Measurements from ENCODE around the gene KCNK3.

GRCh38 chr2:26724784-26725520, 32.4 kb downstream of the KCNK3 start:
- TF ChIP-seq, protein P1, sequence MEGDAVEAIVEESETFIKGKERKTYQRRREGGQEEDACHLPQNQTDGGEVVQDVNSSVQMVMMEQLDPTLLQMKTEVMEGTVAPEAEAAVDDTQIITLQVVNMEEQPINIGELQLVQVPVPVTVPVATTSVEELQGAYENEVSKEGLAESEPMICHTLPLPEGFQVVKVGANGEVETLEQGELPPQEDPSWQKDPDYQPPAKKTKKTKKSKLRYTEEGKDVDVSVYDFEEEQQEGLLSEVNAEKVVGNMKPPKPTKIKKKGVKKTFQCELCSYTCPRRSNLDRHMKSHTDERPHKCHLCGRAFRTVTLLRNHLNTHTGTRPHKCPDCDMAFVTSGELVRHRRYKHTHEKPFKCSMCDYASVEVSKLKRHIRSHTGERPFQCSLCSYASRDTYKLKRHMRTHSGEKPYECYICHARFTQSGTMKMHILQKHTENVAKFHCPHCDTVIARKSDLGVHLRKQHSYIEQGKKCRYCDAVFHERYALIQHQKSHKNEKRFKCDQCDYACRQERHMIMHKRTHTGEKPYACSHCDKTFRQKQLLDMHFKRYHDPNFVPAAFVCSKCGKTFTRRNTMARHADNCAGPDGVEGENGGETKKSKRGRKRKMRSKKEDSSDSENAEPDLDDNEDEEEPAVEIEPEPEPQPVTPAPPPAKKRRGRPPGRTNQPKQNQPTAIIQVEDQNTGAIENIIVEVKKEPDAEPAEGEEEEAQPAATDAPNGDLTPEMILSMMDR (IDR thresholded peaks at IDR 0.05): no peak
- no peak for TF ChIP-seq POLR2A (IDR thresholded peaks at IDR 0.05)

Data from body of pancreas (tissue), 4 donors.